ENCODE measurements around the gene CPNE7. TPM values are rescaled to one million over a fixed set of nuclear protein-coding genes. Genes with fewer than 3 reads are reported as not detected.

CPNE7 gene
- total and polyA plus RNA-seq, 2 of the 13 experiments (the other 11 are each of a cell fraction or from before 2014, with no cell fraction given), result 0.59 TPM; not detected in 1

DNA sequence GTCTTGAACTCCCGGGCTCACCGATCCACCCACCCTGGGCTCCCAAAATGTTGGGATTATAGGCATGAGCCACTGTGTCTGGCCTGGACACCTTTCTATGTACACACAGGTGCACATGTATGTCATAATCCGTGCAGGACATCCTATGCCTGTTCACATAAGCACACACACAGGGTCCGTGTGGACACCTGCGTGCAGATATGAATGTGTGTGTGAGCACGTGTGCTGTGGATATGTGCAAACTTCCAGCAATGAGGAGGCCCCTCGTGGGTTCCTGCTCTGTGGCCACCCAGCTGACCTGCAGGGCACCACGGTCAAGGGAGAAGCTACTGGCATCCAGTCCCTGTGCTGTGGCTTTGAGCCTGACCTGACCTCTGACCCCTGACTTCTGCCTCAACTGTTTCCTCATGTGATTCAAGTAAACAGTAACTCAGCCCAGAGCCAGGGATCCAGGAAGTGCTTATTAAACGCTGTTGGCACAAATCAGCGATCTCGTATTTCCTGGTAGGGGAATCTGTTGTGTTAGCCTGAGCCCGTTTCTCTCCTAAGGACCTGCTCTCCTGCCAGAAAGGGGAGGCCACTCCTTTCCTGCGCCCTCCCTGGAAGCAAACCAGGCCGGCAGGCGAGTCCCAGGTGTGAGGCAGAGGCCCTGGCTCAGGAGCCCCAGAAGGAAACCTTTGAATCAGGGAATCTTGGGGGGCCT lies 6.5 kb downstream of the CPNE7 start (continued):
- TF ChIP-seq, protein P1, sequence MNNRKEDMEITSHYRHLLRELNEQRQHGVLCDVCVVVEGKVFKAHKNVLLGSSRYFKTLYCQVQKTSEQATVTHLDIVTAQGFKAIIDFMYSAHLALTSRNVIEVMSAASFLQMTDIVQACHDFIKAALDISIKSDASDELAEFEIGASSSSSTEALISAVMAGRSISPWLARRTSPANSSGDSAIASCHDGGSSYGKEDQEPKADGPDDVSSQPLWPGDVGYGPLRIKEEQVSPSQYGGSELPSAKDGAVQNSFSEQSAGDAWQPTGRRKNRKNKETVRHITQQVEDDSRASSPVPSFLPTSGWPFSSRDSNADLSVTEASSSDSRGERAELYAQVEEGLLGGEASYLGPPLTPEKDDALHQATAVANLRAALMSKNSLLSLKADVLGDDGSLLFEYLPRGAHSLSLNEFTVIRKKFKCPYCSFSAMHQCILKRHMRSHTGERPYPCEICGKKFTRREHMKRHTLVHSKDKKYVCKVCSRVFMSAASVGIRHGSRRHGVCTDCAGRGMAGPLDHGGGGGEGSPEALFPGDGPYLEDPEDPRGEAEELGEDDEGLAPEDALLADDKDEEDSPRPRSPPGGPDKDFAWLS (CRISPR knock-in tag; IDR thresholded peaks at IDR 0.05; ENCODE audit: borderline replicate concordance), result no peak
- TF ChIP-seq ZNF547 (CRISPR knock-in tag; IDR thresholded peaks at IDR 0.05), result no peak
- TF ChIP-seq, protein P2, sequence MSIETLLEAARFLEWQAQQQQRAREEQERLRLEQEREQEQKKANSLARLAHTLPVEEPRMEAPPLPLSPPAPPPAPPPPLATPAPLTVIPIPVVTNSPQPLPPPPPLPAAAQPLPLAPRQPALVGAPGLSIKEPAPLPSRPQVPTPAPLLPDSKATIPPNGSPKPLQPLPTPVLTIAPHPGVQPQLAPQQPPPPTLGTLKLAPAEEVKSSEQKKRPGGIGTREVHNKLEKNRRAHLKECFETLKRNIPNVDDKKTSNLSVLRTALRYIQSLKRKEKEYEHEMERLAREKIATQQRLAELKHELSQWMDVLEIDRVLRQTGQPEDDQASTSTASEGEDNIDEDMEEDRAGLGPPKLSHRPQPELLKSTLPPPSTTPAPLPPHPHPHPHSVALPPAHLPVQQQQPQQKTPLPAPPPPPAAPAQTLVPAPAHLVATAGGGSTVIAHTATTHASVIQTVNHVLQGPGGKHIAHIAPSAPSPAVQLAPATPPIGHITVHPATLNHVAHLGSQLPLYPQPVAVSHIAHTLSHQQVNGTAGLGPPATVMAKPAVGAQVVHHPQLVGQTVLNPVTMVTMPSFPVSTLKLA (IDR thresholded peaks at IDR 0.05), result peak; percentile 63
- TF ChIP-seq, protein P3, sequence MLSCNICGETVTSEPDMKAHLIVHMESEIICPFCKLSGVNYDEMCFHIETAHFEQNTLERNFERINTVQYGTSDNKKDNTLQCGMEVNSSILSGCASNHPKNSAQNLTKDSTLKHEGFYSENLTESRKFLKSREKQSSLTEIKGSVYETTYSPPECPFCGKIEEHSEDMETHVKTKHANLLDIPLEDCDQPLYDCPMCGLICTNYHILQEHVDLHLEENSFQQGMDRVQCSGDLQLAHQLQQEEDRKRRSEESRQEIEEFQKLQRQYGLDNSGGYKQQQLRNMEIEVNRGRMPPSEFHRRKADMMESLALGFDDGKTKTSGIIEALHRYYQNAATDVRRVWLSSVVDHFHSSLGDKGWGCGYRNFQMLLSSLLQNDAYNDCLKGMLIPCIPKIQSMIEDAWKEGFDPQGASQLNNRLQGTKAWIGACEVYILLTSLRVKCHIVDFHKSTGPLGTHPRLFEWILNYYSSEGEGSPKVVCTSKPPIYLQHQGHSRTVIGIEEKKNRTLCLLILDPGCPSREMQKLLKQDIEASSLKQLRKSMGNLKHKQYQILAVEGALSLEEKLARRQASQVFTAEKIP (CRISPR knock-in tag; IDR thresholded peaks at IDR 0.05; ENCODE audit: borderline replicate concordance), result no peak
- TF ChIP-seq, protein P4, sequence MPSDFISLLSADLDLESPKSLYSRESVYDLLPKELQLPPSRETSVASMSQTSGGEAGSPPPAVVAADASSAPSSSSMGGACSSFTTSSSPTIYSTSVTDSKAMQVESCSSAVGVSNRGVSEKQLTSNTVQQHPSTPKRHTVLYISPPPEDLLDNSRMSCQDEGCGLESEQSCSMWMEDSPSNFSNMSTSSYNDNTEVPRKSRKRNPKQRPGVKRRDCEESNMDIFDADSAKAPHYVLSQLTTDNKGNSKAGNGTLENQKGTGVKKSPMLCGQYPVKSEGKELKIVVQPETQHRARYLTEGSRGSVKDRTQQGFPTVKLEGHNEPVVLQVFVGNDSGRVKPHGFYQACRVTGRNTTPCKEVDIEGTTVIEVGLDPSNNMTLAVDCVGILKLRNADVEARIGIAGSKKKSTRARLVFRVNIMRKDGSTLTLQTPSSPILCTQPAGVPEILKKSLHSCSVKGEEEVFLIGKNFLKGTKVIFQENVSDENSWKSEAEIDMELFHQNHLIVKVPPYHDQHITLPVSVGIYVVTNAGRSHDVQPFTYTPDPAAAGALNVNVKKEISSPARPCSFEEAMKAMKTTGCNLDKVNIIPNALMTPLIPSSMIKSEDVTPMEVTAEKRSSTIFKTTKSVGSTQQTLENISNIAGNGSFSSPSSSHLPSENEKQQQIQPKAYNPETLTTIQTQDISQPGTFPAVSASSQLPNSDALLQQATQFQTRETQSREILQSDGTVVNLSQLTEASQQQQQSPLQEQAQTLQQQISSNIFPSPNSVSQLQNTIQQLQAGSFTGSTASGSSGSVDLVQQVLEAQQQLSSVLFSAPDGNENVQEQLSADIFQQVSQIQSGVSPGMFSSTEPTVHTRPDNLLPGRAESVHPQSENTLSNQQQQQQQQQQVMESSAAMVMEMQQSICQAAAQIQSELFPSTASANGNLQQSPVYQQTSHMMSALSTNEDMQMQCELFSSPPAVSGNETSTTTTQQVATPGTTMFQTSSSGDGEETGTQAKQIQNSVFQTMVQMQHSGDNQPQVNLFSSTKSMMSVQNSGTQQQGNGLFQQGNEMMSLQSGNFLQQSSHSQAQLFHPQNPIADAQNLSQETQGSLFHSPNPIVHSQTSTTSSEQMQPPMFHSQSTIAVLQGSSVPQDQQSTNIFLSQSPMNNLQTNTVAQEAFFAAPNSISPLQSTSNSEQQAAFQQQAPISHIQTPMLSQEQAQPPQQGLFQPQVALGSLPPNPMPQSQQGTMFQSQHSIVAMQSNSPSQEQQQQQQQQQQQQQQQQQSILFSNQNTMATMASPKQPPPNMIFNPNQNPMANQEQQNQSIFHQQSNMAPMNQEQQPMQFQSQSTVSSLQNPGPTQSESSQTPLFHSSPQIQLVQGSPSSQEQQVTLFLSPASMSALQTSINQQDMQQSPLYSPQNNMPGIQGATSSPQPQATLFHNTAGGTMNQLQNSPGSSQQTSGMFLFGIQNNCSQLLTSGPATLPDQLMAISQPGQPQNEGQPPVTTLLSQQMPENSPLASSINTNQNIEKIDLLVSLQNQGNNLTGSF (CRISPR knock-in tag; IDR thresholded peaks at IDR 0.05), result no peak
- no peak for TF ChIP-seq HOXA7 (CRISPR knock-in tag; IDR thresholded peaks at IDR 0.05)
- TF ChIP-seq BORCS8-MEF2B (CRISPR knock-in tag; IDR thresholded peaks at IDR 0.05), result no peak
- TF ChIP-seq ZFYVE20 (CRISPR knock-in tag; IDR thresholded peaks at IDR 0.05; ENCODE audit: borderline replicate concordance, low read depth), result no peak
- TF ChIP-seq POLR2G (IDR thresholded peaks at IDR 0.05; ENCODE audit: low read depth, low read length), result no peak
- no peak for TF ChIP-seq NCOA2 (CRISPR knock-in tag; IDR thresholded peaks at IDR 0.05)
- TF ChIP-seq ZNF570 (CRISPR knock-in tag; IDR thresholded peaks at IDR 0.05; ENCODE audit: borderline replicate concordance), result no peak
- TF ChIP-seq CEBPG (CRISPR knock-in tag; IDR thresholded peaks at IDR 0.05), result no peak
- TF ChIP-seq ZBTB7A (CRISPR knock-in tag; IDR thresholded peaks at IDR 0.05), result no peak; the same call in 1 of the 2 replicates
- TF ChIP-seq ZNF383 (CRISPR knock-in tag; IDR thresholded peaks at IDR 0.05; ENCODE audit: borderline replicate concordance), result no peak
- TF ChIP-seq JUN (CRISPR knock-in tag; IDR thresholded peaks at IDR 0.05), result no peak
- TF ChIP-seq ZNF335 (CRISPR knock-in tag; IDR thresholded peaks at IDR 0.05), result no peak
- TF ChIP-seq, protein P5, sequence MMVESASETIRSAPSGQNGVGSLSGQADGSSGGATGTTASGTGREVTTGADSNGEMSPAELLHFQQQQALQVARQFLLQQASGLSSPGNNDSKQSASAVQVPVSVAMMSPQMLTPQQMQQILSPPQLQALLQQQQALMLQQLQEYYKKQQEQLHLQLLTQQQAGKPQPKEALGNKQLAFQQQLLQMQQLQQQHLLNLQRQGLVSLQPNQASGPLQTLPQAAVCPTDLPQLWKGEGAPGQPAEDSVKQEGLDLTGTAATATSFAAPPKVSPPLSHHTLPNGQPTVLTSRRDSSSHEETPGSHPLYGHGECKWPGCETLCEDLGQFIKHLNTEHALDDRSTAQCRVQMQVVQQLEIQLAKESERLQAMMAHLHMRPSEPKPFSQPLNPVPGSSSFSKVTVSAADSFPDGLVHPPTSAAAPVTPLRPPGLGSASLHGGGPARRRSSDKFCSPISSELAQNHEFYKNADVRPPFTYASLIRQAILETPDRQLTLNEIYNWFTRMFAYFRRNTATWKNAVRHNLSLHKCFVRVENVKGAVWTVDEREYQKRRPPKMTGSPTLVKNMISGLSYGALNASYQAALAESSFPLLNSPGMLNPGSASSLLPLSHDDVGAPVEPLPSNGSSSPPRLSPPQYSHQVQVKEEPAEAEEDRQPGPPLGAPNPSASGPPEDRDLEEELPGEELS (CRISPR knock-in tag; IDR thresholded peaks at IDR 0.05), result no peak; the same call in 1 of the 2 replicates

All from HepG2 (cell line).